GM19455 (cell line): ENCODE data around the gene KHDC1.
"Not testable (repeated sequence)": the region's sequence is repeated elsewhere in the genome, so short reads cannot be mapped to it uniquely, and the experiment has no call there.

Source experiments
- ATAC-seq: cut with Tn5 transposase; IDR thresholded peaks from one replicate; pipeline ENCODE4 v1.9.1; 2021; ENCODE audit not compliant: unreplicated experiment

Gene KHDC1

DNA sequence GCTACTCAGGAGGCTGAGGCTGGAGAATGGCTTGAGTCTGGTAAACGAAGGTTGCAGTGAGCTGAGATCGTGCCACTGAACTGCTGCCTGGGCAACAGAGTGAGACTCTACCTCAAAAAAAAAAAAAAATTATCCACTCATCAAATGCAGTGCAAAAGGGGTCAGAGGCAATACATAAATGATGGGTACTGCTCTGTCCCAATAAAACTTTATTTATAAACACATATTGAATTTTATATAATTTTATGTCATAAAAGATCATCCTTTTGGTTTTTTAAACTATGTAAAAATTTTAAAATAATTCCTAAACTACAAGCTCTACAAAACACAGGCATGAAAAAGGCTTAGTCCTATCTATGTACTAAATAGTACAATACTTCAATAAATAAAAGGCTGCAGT is 10.3 kb downstream of the KHDC1 start:
- ATAC-seq: no peak

DNA sequence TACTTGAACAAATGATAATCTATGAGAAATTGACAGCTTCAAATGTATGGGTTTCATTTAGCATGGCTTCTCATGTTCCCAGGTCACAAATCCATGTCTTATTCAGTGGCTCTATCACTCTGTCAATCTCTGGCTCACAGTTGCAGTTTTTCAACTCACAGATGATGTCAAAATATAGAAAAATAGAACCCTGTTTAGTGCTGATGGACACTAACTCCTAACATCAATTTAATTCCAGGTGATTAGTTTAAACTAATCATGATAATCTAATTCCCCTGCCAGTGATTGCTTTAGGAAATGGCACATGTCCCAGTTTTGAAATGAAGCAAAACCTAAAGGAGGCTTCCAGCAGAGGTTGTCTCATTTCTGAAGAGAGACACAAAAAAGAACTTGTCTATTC is 13.0 kb downstream of the KHDC1 start:
- no peak for ATAC-seq

DNA sequence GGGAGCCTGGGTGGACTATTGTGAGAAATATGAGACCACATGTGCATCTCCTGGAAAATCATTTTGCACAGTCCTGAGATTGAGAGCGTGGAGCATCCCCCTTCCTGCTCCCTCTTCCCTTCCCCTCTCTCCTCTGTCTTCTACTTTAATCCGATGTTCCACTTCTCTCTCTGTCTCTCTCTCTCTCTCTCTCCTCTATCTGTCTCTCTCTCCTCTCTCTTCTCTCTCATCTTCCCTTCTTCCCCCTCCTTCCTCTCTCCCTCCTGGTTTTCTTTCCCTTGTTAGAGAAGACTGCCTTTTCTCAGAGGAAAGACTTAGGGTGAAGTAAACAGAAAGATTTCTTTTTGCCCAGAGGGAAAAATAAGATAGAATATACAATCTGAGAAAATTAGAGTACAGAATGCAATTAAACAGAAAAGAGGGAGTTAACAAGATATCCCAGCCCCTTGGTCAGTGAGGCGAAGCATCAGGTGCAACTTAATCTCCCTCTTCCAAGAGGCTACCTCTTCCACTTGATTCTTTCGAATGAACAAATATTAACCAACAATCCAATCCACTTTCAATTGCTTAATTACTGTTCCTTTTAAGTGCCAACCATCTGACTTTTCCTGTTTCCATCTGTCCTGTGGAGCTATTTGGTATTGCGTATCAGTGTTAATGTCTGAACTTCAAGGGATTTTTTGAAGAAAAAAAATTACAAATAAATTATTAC is 14.6 kb downstream of the KHDC1 start:
- ATAC-seq: no peak

DNA sequence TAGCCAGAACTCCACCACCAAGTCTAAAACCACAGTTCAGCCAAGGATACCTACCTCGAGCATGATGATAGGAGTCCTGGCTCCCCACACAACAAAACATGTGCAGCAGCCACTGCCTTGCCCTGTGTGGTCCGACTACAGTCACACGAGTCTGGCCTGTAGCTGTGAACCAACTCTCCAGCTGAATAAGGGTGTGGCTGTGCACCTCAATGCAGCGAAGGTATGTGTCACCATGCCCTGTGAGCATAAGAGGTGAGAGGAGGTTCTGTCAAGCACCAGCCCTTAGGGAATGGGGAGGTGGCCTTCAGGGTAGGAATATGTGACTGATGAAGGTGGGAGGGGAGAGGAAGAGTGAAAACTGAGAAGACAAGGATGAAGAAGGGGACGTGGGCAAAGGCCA is 21.0 kb downstream of the KHDC1 start:
- no peak for ATAC-seq

DNA sequence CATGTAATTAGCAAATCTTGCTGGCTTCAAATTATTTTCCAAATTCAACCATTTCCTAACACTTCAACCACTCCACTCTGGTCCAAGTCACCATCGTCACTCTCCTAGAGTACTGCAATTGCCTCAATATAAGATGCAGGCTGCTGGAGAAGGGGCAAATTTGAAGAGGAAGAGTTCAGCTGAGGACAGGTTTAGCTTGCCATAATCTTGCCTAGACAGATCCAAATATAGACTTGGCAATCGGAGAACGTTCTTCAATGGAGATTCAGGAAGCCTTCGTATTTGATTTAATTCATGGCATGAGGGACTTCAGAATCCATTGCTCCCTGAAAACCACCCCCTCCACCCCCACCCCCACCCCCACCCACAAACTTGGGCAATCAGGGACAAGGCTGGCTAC is 22.3 kb downstream of the KHDC1 start:
- no peak for ATAC-seq

DNA sequence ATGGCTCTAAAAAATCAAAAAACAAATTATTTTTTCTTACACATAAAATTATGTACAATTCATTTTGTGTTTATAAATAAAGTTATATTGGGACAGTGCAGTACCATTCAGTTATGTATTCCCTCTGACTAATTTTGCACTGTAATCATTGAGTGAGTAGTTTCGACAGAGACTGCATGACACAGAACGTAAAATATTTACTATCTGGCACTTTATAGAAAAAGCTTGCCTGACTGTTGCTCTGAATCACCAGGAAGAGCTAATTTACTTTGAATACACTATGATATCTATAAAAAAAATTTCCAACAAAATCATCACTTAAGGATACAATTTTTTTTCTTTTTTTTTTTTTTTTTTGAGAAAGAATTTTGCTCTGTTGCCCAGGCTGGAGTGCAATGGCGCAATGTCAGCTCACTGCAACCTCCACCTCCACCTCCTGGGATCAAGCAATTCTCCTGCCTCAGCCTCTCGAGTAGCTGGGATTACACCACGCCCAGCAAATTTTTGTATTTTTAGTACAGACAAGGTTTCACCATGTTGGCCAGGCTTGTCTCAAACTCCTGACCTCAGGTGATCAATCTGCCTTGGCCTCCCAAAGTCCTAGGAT is 26.7 kb downstream of the KHDC1 start:
- ATAC-seq: no peak

DNA sequence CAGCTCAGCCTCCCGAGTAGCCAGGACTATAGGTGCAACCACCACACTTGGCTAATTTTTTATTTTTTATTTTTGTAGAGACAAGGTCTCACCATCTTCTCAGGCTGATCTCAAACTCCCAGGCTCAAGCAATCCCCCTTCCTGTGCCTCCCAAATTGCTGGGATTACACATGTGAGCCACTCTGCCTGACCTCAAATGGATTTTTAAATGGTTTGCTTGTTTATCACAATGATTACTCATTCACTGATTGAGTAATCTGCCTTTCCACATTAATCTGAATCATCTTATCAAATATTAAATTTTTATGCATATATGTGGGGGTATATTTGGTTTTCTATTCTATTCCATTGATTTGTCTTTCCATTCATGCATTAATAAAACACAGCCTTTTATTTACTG is 28.3 kb downstream of the KHDC1 start:
- ATAC-seq: no peak

DNA sequence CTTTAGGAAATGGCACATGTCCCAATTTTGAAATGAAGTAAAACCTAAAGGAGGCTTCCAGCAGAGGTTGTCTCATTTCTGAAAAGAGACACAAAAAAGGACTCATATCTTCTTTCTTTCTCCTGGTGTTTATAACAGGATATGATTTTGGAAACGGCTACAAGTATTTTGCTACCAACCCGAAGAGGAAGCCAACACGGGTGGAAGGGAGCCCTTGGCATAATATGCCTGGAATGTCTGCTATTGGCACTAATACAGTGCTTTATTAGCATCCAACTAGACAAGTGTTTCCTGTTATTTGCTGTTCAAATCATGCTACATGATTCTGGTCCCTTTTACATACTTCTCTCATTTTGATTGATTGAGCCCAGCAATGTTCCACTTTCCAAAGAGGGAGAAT is 29.0 kb downstream of the KHDC1 start:
- not testable (repeated sequence) for ATAC-seq

DNA sequence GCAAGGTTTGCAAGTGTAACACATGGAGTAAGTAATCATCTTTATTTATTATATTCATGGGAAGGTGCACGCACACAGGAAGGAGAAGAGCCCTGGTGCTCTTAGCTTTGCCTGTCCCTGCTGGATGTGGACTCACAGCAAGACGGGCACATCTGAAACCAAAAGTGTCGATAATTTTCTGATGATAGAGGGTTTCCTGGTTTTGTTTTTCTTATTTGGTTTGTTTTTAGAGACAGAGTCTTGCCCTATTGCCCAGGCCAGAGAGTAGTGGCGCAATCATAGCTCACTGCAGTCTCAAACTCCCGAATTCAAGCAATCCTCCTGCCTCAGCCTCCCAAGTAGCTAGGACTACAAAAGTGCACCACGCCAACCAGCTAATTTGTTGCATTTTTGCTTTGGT is 29.9 kb downstream of the KHDC1 start:
- no peak for ATAC-seq

DNA sequence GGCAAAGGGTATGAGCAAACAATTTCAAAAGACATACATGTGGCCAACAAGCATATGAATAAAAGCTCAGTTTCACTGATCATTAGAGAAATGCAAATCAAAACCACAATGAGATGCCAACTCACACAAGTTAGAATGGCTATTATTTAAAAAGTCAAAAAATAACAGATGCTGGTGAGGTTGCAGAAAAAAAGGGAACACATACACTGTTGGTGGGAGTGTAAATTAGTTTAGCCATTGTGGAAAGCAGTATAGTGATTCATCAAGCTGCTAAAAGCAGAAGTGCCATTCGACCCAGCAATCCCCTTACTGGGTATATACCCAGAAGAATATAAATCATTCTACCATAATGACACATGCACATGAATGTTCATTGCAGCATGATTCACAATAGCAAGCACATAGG is 31.0 kb downstream of the KHDC1 start:
- no peak for ATAC-seq

DNA sequence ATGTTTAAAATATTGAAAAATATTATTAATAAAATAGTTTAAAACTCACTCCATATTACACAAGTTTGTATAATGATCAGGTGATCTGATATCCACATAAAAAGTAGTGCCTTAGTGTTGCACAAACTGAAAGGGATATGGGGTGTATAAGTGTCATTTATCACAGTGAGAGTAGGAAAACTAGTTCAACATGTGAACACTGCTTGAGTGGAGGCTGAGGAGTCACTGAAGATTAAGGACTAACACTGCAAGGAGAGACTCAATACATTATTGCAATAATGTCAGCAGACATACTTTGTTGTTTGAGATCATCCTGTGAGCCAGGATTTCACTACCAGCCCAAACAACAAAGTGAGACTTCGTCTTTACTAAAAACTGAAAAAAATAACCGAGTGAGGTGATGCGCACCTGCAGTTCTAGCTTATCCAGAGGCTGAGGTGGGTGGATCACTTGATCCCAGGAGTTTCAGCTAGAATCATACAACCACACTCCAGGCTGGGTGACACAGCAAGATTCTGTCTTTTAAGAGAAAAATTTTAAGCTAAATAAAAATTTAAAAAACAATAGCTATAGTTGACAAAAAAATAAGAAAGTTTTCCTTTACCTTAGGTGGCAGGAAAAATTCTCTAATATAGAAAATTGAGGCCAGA is 35.3 kb downstream of the KHDC1 start:
- no peak for ATAC-seq

DNA sequence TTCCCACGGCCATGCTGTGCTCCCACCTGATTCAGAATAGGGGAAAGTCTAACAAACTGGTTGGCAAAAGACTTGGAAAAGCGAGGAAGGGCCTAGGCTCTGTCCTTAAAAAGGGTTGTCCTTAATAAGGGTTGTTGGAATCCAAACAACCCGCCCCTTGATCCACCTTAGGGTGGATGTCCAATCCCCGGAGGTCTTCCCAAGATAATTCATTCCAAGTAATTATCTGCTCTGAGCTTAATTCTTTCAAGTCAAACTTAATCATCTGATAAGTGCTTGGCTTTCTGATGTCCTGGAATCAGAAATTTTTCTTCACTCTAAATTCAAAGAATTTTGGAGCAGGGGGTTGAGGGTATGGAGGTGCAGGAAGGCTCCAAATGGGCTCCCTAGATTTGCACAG is 37.6 kb downstream of the KHDC1 start, which contains the start of gene KHDC1L:
TSS of gene KHDC1L (minus strand) at position 101 of the 400 bp plus-strand sequence. CDS start at position 13, 88 bp downstream.
- no peak for ATAC-seq

DNA sequence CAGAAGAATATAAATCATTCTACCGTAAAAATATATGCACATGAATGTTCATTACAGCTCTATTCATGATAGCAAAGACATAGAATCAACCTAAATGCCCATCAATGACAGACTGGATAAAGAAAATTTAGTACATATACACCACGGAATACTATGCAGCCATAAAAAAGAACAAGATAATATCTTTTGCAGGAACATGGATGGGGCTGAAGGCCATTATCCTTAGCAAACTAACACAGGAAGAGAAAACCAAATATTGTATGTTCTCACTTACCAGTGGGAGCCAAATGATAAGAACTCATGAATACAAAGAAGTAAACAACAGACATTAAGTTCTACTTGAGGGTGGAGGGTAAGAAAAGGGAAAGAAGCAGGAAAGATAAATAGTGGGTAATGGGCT is 46.1 kb downstream of the KHDC1 start:
- ATAC-seq: no peak

DNA sequence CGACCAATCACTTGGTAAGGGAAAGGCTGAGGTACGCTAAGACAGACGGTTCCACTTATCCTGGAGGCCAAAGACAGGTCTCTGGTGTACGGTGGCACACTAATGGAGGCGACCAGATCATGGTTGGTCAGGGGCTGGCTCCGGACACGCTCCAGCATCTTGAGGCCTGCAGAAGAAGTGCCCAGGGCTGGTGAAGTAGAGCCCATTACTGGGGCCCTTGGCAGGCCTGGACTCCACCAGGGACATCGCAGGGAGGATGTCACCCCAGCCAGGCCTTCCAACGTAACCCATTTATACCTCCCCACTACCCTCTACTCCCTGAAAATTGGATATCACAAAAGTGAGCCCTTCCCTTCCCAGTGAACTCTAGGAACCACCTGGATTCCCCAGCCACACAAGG is 53.9 kb downstream of the KHDC1 start:
- ATAC-seq: no peak

DNA sequence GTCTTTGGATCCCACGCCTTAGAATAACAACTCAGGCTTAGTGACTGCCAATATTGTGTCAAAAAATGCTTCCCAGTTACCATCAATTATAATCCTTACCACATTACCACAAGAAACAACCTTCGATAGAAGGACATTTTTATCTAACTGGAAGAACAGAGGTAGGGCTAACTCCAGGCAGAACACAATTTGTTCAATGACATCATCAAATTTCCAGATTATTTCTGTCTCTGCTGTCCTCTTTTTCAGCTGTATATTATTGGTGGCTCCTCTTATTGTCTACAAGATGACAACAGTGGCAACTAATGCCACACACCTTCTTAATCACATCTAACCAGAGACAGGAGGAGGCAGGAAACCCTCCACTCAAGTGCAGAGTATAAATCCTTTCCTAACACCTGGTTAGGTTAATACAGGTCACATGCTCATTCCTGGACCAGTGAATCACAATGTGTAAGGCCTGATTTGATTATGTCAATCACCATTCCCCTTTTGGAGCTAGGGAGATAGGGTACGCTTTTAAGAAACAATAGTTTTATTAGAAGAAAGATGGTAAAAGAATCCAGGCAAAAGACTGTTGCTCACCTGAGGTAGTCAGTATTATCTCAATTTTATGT is 55.7 kb downstream of the KHDC1 start:
- no peak for ATAC-seq

DNA sequence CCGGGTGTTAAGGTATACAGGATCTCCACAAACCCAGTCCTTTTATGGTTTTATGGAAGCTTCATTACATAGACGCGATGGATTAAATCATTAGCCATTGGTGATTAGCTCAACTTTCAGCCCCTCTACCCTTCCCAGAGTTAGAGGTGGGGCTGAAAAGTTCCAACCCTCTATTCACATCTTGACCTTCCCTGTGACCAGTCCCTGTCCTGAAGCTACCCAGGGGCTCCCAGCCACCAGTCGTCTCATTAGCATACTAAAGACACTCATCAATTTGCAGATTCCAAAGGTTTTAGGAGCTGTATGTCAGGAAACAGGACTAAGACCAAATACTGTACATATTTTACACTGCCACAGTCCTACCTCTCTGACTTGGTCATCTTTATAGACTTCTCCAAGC is 58.7 kb downstream of the KHDC1 start:
- no peak for ATAC-seq

DNA sequence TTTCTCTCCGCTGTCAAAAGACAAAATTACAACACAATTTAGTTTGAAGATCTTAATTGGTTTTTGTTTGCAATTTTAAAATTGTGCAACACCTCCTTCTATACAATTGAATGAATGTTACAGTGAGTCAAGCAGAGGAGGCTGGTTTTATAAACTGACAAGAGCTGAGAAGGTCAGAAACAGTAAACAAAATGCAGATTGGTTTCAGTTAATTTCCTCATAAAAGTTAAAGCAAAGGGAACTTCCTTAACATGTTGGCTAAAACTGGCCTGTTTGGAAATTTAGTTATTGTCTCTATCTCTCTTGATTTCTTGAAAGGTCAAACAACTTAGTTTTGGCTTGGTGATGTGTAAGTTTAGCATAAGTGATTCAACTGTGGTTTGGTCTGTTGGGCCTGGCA is 59.9 kb downstream of the KHDC1 start:
- ATAC-seq: no peak

DNA sequence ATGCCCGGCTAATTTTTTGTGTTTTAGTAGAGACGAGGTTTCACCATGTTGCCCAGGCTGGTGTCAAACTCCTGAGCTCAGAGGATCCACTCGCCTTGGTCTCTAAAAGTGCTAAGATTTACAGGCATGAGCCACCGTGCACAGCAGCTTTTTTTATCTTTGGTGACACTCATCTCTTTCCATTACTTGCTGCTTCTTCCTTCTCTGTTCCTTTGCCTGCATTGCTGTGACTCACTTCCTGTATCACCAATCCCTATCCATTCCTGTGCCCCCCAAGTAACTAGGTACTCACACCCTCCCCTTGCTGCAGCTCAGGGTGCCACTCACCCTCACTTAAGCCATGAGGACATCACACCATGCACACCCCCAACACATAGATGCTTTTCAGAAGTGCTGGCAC is 62.3 kb downstream of the KHDC1 start:
- no peak for ATAC-seq

DNA sequence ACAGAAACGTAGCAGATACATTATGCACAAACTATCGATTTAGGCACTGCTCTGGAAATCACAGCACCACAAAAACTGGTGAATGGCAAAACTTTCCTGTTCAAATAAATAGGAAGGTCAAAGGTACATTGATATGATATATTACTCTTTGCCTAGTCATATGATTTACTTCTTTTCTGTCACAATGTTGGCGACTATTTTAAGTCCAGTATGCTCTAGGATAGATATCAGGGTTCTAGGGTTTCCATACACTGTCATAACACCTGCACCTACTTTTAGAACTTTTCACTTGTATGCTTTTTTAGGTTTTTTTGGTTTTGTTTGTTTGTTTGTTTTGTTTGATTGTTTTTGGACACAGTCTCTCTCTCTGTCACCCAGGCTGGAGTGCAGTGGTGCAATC is 62.7 kb downstream of the KHDC1 start:
- no peak for ATAC-seq

DNA sequence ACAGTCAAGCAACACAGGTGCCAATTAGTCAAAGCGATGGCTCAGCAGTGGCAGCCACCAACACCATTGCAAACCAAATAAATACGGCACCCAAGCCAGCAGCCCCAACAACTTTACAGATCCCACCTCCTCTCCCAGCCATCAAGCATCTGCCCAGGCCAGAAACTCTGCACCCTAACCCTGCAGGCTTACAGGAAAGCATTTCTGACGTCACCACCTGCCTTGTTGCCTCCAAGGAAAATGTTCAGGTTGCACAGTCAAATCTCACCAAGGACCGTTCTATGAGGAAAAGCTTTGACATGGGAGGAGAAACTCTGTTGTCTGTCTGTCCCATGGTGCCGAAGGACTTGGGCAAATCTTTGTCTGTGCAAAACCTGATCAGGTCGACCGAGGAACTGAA is 68.3 kb downstream of the KHDC1 start:
- no peak for ATAC-seq

DNA sequence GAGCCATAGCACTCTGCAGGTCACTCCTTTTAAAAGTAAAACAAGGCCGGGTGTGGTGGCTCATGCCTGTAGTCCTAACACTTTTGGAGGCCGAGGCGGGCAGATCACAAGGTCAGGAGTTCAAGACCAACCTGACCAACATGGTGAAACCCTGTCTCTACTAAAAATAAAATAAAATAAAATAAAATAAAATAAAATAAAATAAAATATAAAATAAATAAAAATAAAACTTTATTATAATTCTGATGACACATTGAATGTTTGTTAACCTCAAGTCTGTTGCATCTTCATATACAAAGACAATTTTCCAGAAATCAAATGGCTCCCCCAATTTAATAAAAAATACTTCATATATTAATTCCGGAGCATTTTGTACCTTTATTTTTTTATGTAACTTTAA is 69.7 kb downstream of the KHDC1 start:
- ATAC-seq: not testable (repeated sequence)
